LNCAP (cell line): ENCODE data around the gene ZSCAN21.
A peak's percentile ranks its signal among the peaks of the same experiment; 100 is the strongest.

Experiments
- CTCF ChIP-seq: fragments of 450-650 bp; IDR thresholded peaks from 2 replicates; pipeline ENCODE4 v1.5.1; 2017; ENCODE audit warnings: mild to moderate bottlenecking

Gene ZSCAN21

GRCh38 chr7:100049441-100050291 is at the start of gene ZSCAN21:
ZSCAN21 (plus strand) TSS chr7:100049774; CDS start chr7:100057007, 7,233 bp downstream.
- TF ChIP-seq CTCF: peak; percentile 24; the same call in 1 of the 2 replicates

GRCh38 chr7:100000239-100000638 is 49.3 kb upstream of the ZSCAN21 start:
- no peak for TF ChIP-seq CTCF

GRCh38 chr7:100003711-100004661 is 45.6 kb upstream of the ZSCAN21 start:
- no peak for TF ChIP-seq CTCF

GRCh38 chr7:100007887-100008286 is 41.7 kb upstream of the ZSCAN21 start:
- TF ChIP-seq CTCF: no peak

DNA sequence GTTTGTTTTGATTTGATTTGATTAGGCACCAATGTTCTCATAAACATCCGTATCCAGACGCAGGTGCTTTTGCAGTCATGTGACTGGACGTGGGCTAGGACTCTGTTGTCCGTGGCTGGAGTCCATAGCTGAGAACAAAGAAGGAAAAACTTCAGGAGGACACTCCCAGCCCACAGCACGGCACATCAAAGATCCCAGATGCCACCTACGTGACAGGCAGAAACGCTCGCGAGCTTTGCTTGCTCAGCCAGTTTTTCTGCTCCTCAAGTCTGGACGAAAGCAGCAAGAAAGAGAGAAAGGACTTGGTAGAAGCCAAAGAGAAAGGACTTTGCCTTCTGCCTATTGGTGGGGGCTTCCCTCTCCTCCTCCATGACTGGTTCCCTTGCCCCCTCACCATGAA is 41.0 kb upstream of the ZSCAN21 start:
- TF ChIP-seq CTCF: no peak

GRCh38 chr7:100010901-100011300 is 38.7 kb upstream of the ZSCAN21 start:
- TF ChIP-seq CTCF: no peak

- no peak for TF ChIP-seq CTCF
Measured at GRCh38 chr7:100011516-100011915, 38.1 kb upstream of the ZSCAN21 start.
